ENCODE measurements around the gene DISP3. TPM values are rescaled to one million over a fixed set of nuclear protein-coding genes. Genes with fewer than 3 reads are reported as not detected.

Gene DISP3
- polyA plus RNA-seq, 1 donor (not counting 4 experiments of a cell fraction or from before 2014, with no cell fraction given) = not detected

DNA sequence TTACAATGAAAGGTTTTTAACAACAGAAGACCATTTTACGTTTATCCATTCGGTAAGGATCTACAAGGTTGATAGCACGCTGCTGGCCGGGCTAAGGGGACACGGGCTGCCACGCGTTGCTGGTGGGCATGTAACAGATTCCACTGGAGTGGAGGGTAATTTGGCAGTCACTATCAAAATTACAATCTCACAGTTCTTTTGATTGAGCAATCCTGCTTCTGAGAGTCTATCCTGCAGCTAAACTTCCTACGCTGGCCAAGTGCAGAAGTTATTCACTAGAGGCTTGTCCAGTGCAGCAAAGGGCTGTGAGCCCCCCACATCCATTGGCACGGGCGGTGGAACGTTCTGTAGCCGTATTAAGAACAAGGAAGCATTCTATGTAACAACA lies 61.8 kb downstream of the DISP3 start:
- H3K9ac ChIP-seq (ENCODE audit: control insufficient read depth, extremely low read depth, insufficient read depth, low read length) = no peak overlapping the region
- FAIRE-seq = no peak
- H4K20me1 ChIP-seq (ENCODE audit: control insufficient read depth, extremely low read depth, insufficient read depth, low read length) = no peaks in the 10 kb centered on the region
- no peak overlapping the region for H3K4me3 ChIP-seq (ENCODE audit: control insufficient read depth in 2 of 3, extremely low read depth in 1 of 3, insufficient read depth in 2 of 3, low read depth in 1 of 3, low read length in 3 of 3)
- no peak for TF ChIP-seq EZH2 (IDR thresholded peaks at IDR 0.05; ENCODE audit: low read length)
- no peak overlapping the region for H2AFZ ChIP-seq (ENCODE audit: control insufficient read depth, low read length)
- H3K79me2 ChIP-seq (ENCODE audit: control insufficient read depth, insufficient read depth, low read length) = no peaks in the 10 kb centered on the region
- H3K9me1 ChIP-seq (ENCODE audit: control insufficient read depth, extremely low read depth, insufficient read depth, low read length) = no peaks in the 10 kb centered on the region
- no peaks in the 10 kb centered on the region for H3K36me3 ChIP-seq (ENCODE audit: control insufficient read depth in 2 of 2, extremely low read depth in 1 of 2, insufficient read depth in 2 of 2, low read length in 2 of 2)
- DNase-seq (ENCODE audit: low read depth, low spot score) = no peak
- H3K4me2 ChIP-seq (ENCODE audit: control insufficient read depth, extremely low read depth, insufficient read depth, low read depth, low read length) = no peak overlapping the region
- H3K27me3 ChIP-seq (ENCODE audit: control insufficient read depth, extremely low read depth, insufficient read depth, low read length) = peaks cover 12% of the 10 kb centered on the region
- no peaks in the 10 kb centered on the region for H3K9me3 ChIP-seq (ENCODE audit: control insufficient read depth, low read depth, low read length)
- no peak overlapping the region for H3K27ac ChIP-seq (ENCODE audit: control insufficient read depth, insufficient read depth, low read length)
- dilution Hi-C loops (cut with MboI; ENCODE audit: extremely low pct_ligation_motif_present, low sequenced_read_pairs) = no loop called here
- H3K4me1 ChIP-seq (ENCODE audit: control insufficient read depth, extremely low read depth, insufficient read depth, low read length) = no peaks in the 10 kb centered on the region

DNA sequence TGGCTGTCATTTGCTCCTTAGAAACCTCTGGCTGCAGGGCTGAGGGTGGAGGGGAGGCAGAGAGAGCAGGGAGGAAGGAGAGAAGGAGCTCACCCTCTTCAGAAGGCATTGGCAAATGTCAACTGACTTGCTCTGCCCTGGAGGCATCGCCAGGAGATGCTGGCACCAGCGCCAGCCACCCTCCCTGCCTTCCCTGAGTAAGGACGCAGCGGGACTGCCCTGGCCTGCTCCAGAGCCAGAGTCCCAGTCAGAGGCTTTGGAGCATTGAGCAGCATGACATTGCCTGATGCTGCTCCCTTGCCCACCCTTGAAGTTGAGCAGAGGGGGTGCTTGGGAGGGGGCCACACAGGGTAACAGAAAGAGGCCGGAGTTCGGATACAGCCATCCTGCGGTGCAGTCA lies 62.3 kb downstream of the DISP3 start:
- Histone ChIP-seq H3K9me1 (ENCODE audit: control insufficient read depth, extremely low read depth, insufficient read depth, low read length) (no peaks in the 10 kb centered on the region), H3K9ac (ENCODE audit: control insufficient read depth, extremely low read depth, insufficient read depth, low read length) (no peak overlapping the region), H3K27me3 (ENCODE audit: control insufficient read depth, extremely low read depth, insufficient read depth, low read length) (peaks cover 12% of the 10 kb centered on the region), H3K4me2 (ENCODE audit: control insufficient read depth, extremely low read depth, insufficient read depth, low read depth, low read length) (no peak overlapping the region), H3K4me1 (ENCODE audit: control insufficient read depth, extremely low read depth, insufficient read depth, low read length) (no peaks in the 10 kb centered on the region), H4K20me1 (ENCODE audit: control insufficient read depth, extremely low read depth, insufficient read depth, low read length) (no peaks in the 10 kb centered on the region), H3K4me3 (ENCODE audit: control insufficient read depth in 2 of 3, extremely low read depth in 1 of 3, insufficient read depth in 2 of 3, low read depth in 1 of 3, low read length in 3 of 3) (no peak overlapping the region), H3K79me2 (ENCODE audit: control insufficient read depth, insufficient read depth, low read length) (no peaks in the 10 kb centered on the region), H3K9me3 (ENCODE audit: control insufficient read depth, low read depth, low read length) (no peaks in the 10 kb centered on the region), H3K27ac (ENCODE audit: control insufficient read depth, insufficient read depth, low read length) (no peak overlapping the region), H2AFZ (ENCODE audit: control insufficient read depth, low read length) (no peak overlapping the region), H3K36me3 (ENCODE audit: control insufficient read depth in 2 of 2, extremely low read depth in 1 of 2, insufficient read depth in 2 of 2, low read length in 2 of 2) (no peaks in the 10 kb centered on the region)
- TF ChIP-seq, protein P1, sequence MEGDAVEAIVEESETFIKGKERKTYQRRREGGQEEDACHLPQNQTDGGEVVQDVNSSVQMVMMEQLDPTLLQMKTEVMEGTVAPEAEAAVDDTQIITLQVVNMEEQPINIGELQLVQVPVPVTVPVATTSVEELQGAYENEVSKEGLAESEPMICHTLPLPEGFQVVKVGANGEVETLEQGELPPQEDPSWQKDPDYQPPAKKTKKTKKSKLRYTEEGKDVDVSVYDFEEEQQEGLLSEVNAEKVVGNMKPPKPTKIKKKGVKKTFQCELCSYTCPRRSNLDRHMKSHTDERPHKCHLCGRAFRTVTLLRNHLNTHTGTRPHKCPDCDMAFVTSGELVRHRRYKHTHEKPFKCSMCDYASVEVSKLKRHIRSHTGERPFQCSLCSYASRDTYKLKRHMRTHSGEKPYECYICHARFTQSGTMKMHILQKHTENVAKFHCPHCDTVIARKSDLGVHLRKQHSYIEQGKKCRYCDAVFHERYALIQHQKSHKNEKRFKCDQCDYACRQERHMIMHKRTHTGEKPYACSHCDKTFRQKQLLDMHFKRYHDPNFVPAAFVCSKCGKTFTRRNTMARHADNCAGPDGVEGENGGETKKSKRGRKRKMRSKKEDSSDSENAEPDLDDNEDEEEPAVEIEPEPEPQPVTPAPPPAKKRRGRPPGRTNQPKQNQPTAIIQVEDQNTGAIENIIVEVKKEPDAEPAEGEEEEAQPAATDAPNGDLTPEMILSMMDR (optimal IDR thresholded peaks at IDR 0.05 in 1 of 3, IDR thresholded peaks at IDR 0.05 in 1 of 3, conservative IDR thresholded peaks at IDR 0.05 in 1 of 3; ENCODE audit: extremely low read depth in 1 of 3, insufficient read depth in 2 of 3, low read length in 3 of 3) = no peak
- TF ChIP-seq EZH2 (IDR thresholded peaks at IDR 0.05; ENCODE audit: low read length) = no peak
- no peak for DNase-seq (ENCODE audit: low read depth, low spot score)
- no peak for FAIRE-seq
- dilution Hi-C loops (cut with MboI; ENCODE audit: extremely low pct_ligation_motif_present, low sequenced_read_pairs) = no loop called here

DNA sequence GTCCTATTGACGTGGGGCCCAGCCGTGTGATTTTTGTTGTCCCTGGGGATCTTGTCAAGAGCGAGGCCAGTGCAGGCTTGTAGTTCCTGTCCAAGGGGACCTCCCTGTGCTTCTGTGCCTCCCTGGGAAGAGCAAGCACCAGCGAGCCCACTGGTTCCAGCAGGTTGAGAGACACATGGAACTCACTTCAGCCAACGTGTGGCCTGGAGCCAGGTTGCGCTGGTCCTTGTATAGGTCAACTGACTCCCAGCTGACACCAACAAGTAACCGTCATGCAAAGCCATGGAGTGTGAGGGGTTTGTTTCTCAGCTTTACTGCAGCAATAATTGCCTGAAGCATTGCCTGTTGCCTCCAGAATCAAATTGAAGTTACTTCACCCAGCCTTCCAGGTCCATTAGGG lies 63.0 kb downstream of the DISP3 start:
- TF ChIP-seq, protein P1 (optimal IDR thresholded peaks at IDR 0.05 in 1 of 3, IDR thresholded peaks at IDR 0.05 in 1 of 3, conservative IDR thresholded peaks at IDR 0.05 in 1 of 3; ENCODE audit: extremely low read depth in 1 of 3, insufficient read depth in 2 of 3, low read length in 3 of 3) = no peak
- no peak for TF ChIP-seq EZH2 (IDR thresholded peaks at IDR 0.05; ENCODE audit: low read length)
- FAIRE-seq = no peak
- Histone ChIP-seq H3K4me3 (ENCODE audit: control insufficient read depth in 2 of 3, extremely low read depth in 1 of 3, insufficient read depth in 2 of 3, low read depth in 1 of 3, low read length in 3 of 3) (no peak overlapping the region), H3K9ac (ENCODE audit: control insufficient read depth, extremely low read depth, insufficient read depth, low read length) (no peak overlapping the region), H3K9me3 (ENCODE audit: control insufficient read depth, low read depth, low read length) (no peaks in the 10 kb centered on the region), H2AFZ (ENCODE audit: control insufficient read depth, low read length) (no peak overlapping the region), H3K4me1 (ENCODE audit: control insufficient read depth, extremely low read depth, insufficient read depth, low read length) (no peaks in the 10 kb centered on the region), H3K36me3 (ENCODE audit: control insufficient read depth in 2 of 2, extremely low read depth in 1 of 2, insufficient read depth in 2 of 2, low read length in 2 of 2) (no peaks in the 10 kb centered on the region), H3K4me2 (ENCODE audit: control insufficient read depth, extremely low read depth, insufficient read depth, low read depth, low read length) (no peak overlapping the region), H3K79me2 (ENCODE audit: control insufficient read depth, insufficient read depth, low read length) (no peaks in the 10 kb centered on the region), H3K27ac (ENCODE audit: control insufficient read depth, insufficient read depth, low read length) (no peak overlapping the region), H3K27me3 (ENCODE audit: control insufficient read depth, extremely low read depth, insufficient read depth, low read length) (peaks cover 12% of the 10 kb centered on the region), H3K9me1 (ENCODE audit: control insufficient read depth, extremely low read depth, insufficient read depth, low read length) (no peaks in the 10 kb centered on the region), H4K20me1 (ENCODE audit: control insufficient read depth, extremely low read depth, insufficient read depth, low read length) (no peaks in the 10 kb centered on the region)
- no peak for DNase-seq (ENCODE audit: low read depth, low spot score)
- dilution Hi-C loops (cut with MboI; ENCODE audit: extremely low pct_ligation_motif_present, low sequenced_read_pairs) = no loop called here
